HepG2 (cell line): ENCODE measurements around the gene GP1BA. TPM values are rescaled to one million over a fixed set of nuclear protein-coding genes. Genes with fewer than 3 reads are reported as not detected.

Experiments
- AKAP8 ChIP-seq: sonication (generic); formaldehyde crosslinking; IDR thresholded peaks from 2 replicates; pipeline ENCODE4 v1.5.1; 2020; ENCODE audit warnings: mild to moderate bottlenecking, missing genetic modification reagents
- AKNA ChIP-seq: sonication (generic); formaldehyde crosslinking; IDR thresholded peaks from 2 replicates; pipeline ENCODE4 v1.4.0; 2020; ENCODE audit warnings: missing genetic modification reagents, borderline replicate concordance
- CERS6 ChIP-seq: sonication (generic); formaldehyde crosslinking; IDR thresholded peaks from 2 replicates; pipeline ENCODE4 v1.5.0; 2020; ENCODE audit warnings: missing genetic modification reagents
- DPF2 ChIP-seq: sonication (generic); formaldehyde crosslinking; IDR thresholded peaks from 2 replicates; pipeline ENCODE4 v1.4.0; 2020; ENCODE audit warnings: mild to moderate bottlenecking, low read depth, missing genetic modification reagents, borderline replicate concordance
- ELF1 ChIP-seq: sonication (generic); formaldehyde crosslinking; IDR thresholded peaks from 2 replicates; pipeline ENCODE4 v1.4.0; 2020; ENCODE audit warnings: missing genetic modification reagents
- GATA4 ChIP-seq: sonication (generic); IDR thresholded peaks from 2 replicates; pipeline ENCODE4 v1.6.1; 2016; ENCODE audit warnings: antibody characterized with exemption, low read depth, borderline replicate concordance
- GMEB2 ChIP-seq: IDR thresholded peaks from 2 replicates; pipeline ENCODE4 v1.6.1; 2016; ENCODE audit warnings: missing biosample characterization, missing genetic modification reagents, low read depth
- NONO ChIP-seq, 2 experiments: fragments of 450-650 bp in 1 of 2; sonication (generic) in 1 of 2; formaldehyde crosslinking in 1 of 2; IDR thresholded peaks in 1 of 2; conservative IDR thresholded peaks in 1 of 2; 2 replicates each; pipeline versions ENCODE4 v1.6.1 to v1.8.0; 2017 to 2022; ENCODE audit warnings: mild to moderate bottlenecking in 1 of 2, missing genetic modification reagents in 1 of 2, moderate library complexity in 1 of 2
- POLR2AphosphoS5 ChIP-seq: IDR thresholded peaks from 2 replicates; pipeline ENCODE4 v1.6.1; 2012; ENCODE audit warnings: low read depth, low read length
- SALL2 ChIP-seq: sonication (generic); formaldehyde crosslinking; IDR thresholded peaks from 2 replicates; pipeline ENCODE4 v1.8.1; 2023; ENCODE audit warnings: mild to moderate bottlenecking, missing genetic modification reagents, inconsistent platforms
- SCMH1 ChIP-seq: sonication (generic); formaldehyde crosslinking; IDR thresholded peaks from 2 replicates; pipeline ENCODE4 v1.9.0; 2021; ENCODE audit warnings: missing genetic modification reagents, mild to moderate bottlenecking, borderline replicate concordance
- SSRP1 ChIP-seq: IDR thresholded peaks from 2 replicates; pipeline ENCODE4 v1.6.1; 2016; ENCODE audit warnings: control low read depth
- ZNF432 ChIP-seq: sonication (generic); formaldehyde crosslinking; IDR thresholded peaks from 2 replicates; pipeline ENCODE4 v1.5.0; 2020; ENCODE audit warnings: missing genetic modification reagents, mild to moderate bottlenecking, borderline replicate concordance
- ZNF562 ChIP-seq: sonication (generic); formaldehyde crosslinking; IDR thresholded peaks from 2 replicates; pipeline ENCODE4 v1.8.0; 2022; ENCODE audit warnings: missing genetic modification reagents, borderline replicate concordance
- ZSCAN31 ChIP-seq: sonication (generic); formaldehyde crosslinking; IDR thresholded peaks from 2 replicates; pipeline ENCODE4 v1.5.0; 2020; ENCODE audit warnings: low read depth, mild to moderate bottlenecking, missing genetic modification reagents
- polyA plus RNA-seq, 8 experiments: library from polyadenylated mRNA; depleted of rRNA in 3 of 8; stranded (reverse) in 7 of 8; unstranded in 1 of 8; fragments of >200 nt; fragmentation: Illumina TruSeq in 4 of 8; extraction: Trizol in 4 of 8; gene quantifications; 2 replicates each; pipeline versions ENCODE4 v1.2.1 to v1.2.3, GENCODE V29; 2011 to 2016; ENCODE audit warnings: low read depth in 4 of 8, missing spikeins in 1 of 8, mixed read lengths in 1 of 8; ENCODE audit not compliant: insufficient read depth in 1 of 8
- total RNA-seq, 5 experiments: library from RNA; depleted of rRNA; stranded (reverse); fragments of >200 nt; fragmentation: Illumina TruSeq; extraction: Trizol; gene quantifications; 2 replicates each; pipeline ENCODE4 v1.2.3, GENCODE V29; 2016; ENCODE audit warnings: low read depth in 1 of 5
- TF ChIP-seq, protein P1 (sequence below): sonication (generic); formaldehyde crosslinking; IDR thresholded peaks from 2 replicates; pipeline ENCODE4 v1.9.0; 2021; ENCODE audit warnings: missing genetic modification reagents, mild to moderate bottlenecking, borderline replicate concordance
- TF ChIP-seq, protein P2 (sequence below): sonication (generic); formaldehyde crosslinking; IDR thresholded peaks from 2 replicates; pipeline ENCODE4 v1.4.0; 2020; ENCODE audit warnings: missing genetic modification reagents

Gene GP1BA
- total and polyA plus RNA-seq, 2 of the 13 experiments (the other 11 are each of a cell fraction or from before 2014, with no cell fraction given), result not detected

- TF ChIP-seq CERS6 (CRISPR knock-in tag) (no peak), ELF1 (CRISPR knock-in tag) (no peak; the same call in none of the 2 replicates), ZNF432 (CRISPR knock-in tag) (no peak), NONO (IDR thresholded peaks at IDR 0.05) (no peak), NONO (CRISPR knock-in tag; conservative IDR thresholded peaks at IDR 0.05) (peak; percentile 86), DPF2 (no peak), SCMH1 (CRISPR knock-in tag) (no peak), AKAP8 (CRISPR knock-in tag) (no peak), ZNF562 (CRISPR knock-in tag) (no peak), GATA4 (no peak), ZSCAN31 (CRISPR knock-in tag) (peak; percentile 17; the same call in 1 of the 2 replicates), POLR2AphosphoS5 (peak; percentile 78), SSRP1 (CRISPR knock-in tag) (no peak), SALL2 (no peak), AKNA (CRISPR knock-in tag) (no peak), GMEB2 (CRISPR knock-in tag) (peak; percentile 85)
- TF ChIP-seq, protein P1, sequence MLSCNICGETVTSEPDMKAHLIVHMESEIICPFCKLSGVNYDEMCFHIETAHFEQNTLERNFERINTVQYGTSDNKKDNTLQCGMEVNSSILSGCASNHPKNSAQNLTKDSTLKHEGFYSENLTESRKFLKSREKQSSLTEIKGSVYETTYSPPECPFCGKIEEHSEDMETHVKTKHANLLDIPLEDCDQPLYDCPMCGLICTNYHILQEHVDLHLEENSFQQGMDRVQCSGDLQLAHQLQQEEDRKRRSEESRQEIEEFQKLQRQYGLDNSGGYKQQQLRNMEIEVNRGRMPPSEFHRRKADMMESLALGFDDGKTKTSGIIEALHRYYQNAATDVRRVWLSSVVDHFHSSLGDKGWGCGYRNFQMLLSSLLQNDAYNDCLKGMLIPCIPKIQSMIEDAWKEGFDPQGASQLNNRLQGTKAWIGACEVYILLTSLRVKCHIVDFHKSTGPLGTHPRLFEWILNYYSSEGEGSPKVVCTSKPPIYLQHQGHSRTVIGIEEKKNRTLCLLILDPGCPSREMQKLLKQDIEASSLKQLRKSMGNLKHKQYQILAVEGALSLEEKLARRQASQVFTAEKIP, result no peak
- TF ChIP-seq, protein P2, sequence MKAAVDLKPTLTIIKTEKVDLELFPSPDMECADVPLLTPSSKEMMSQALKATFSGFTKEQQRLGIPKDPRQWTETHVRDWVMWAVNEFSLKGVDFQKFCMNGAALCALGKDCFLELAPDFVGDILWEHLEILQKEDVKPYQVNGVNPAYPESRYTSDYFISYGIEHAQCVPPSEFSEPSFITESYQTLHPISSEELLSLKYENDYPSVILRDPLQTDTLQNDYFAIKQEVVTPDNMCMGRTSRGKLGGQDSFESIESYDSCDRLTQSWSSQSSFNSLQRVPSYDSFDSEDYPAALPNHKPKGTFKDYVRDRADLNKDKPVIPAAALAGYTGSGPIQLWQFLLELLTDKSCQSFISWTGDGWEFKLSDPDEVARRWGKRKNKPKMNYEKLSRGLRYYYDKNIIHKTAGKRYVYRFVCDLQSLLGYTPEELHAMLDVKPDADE (CRISPR knock-in tag), result no peak
Observed at GRCh38 chr17:4939796-4940554, 7.9 kb downstream of the GP1BA start, which contains the start of the genes RNF167 and SLC25A11 (continued).
